ENCODE results near the gene CHD6.

DNA sequence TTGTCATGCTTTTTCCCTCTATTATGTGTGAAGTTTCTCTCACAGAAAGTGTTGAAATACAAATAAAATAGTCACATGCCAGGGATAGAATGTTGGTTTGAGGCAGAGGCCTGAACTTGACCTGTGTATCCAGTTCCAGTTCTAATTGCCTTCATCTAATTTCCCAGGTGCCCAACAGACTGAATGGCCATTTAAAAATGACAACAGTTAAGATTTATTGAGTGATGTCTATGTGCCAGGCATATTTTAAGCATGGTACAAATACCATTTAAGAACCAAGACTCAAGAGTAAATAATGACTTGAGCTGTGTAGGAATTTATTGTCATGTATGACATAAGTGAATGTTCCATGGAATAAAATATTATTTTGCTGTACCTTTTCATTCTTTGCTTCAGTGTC, 163.9 kb downstream of the CHD6 start:
- TF ChIP-seq POLR2A (IDR thresholded peaks at IDR 0.05; ENCODE audit: low read depth, low read length) (no peak), POLR2AphosphoS5 (IDR thresholded peaks at IDR 0.05; ENCODE audit: low read depth, low read length) (no peak)

All from GM12892 (cell line).